Caco-2 (cell line): Measurements from ENCODE around the gene RBM4. TPM values are rescaled to one million over a fixed set of nuclear protein-coding genes. Genes with fewer than 3 reads are reported as not detected.

Source experiments
- BruUV-seq: library from RNA; stranded (reverse); fragments of 400-500 nt; replicated peaks from 2 replicates; lab custom pipeline; 2021; lab: Mats Ljungman, UMichigan
- CTCF ChIA-PET: fragments of 300-600 bp; sonication (Branson Sonifier 250); formaldehyde crosslinking; loops from one replicate; lab custom pipeline; 2022; ENCODE audit warnings: antibody characterized with exemption; lab: Charles Lee
- POLR2A ChIA-PET: fragments of 300-600 bp; sonication (Branson Sonifier 250); formaldehyde crosslinking; loops from one replicate; lab custom pipeline; 2022; ENCODE audit warnings: antibody characterized with exemption; lab: Charles Lee
- DNase-seq, 2 experiments: peaks; one replicate each; pipeline versions ENCODE4 v3.0.0 to v3.0.0-alpha.2; 2020 to 2022
- H3K27me3 ChIP-seq: replicated peaks from 2 replicates; pipeline ENCODE4 v1.6.0; 2011; ENCODE audit warnings: low read length; ENCODE audit not compliant: control insufficient read depth, insufficient read depth
- H3K36me3 ChIP-seq: 2 replicates; pipeline ENCODE4 v1.5.1; 2011; ENCODE audit warnings: low read length; ENCODE audit not compliant: control insufficient read depth, insufficient read depth
- H3K4me1 ChIP-seq: fragments of 250-450 bp; sonication (Bioruptor Pico); 2 replicates; pipeline ENCODE4 v1.5.1; 2020; ENCODE audit warnings: mild to moderate bottlenecking
- H3K4me3 ChIP-seq: 2 replicates; pipeline ENCODE4 v1.5.1; 2011; ENCODE audit warnings: low read depth, mild to moderate bottlenecking, control low read depth, low read length
- H3K9me3 ChIP-seq: fragments of 250-450 bp; sonication (Bioruptor Pico); 2 replicates; pipeline ENCODE4 v1.5.1; 2020; ENCODE audit warnings: mild to moderate bottlenecking, moderate library complexity
- H3K27ac Mint-ChIP-seq: one replicate; pipeline ENCODE4 v1.8.0; 2022; ENCODE audit warnings: mixed read lengths; ENCODE audit not compliant: unreplicated experiment
- H3K27me3 Mint-ChIP-seq: one replicate; pipeline ENCODE4 v1.8.0; 2022; ENCODE audit warnings: mixed read lengths; ENCODE audit not compliant: insufficient read depth, unreplicated experiment
- H3K36me3 Mint-ChIP-seq: one replicate; pipeline ENCODE4 v1.8.0; 2022; ENCODE audit warnings: mild to moderate bottlenecking, mixed read lengths; ENCODE audit not compliant: insufficient read depth, unreplicated experiment
- H3K4me1 Mint-ChIP-seq: one replicate; pipeline ENCODE4 v1.8.0; 2022; ENCODE audit warnings: low read depth, mixed read lengths; ENCODE audit not compliant: unreplicated experiment
- H3K4me3 Mint-ChIP-seq: one replicate; pipeline ENCODE4 v1.8.0; 2022; ENCODE audit warnings: mild to moderate bottlenecking, moderate library complexity, mixed read lengths; ENCODE audit not compliant: unreplicated experiment
- H3K9me3 Mint-ChIP-seq: one replicate; pipeline ENCODE4 v1.8.0; 2022; ENCODE audit warnings: mixed read lengths; ENCODE audit not compliant: unreplicated experiment
- CTCF ChIP-seq, 2 experiments: fragments of 200-600 bp in 1 of 2; IDR thresholded peaks; 1 replicate in 1 of 2; 2 replicates in 1 of 2; pipeline versions ENCODE4 v1.5.1 to v1.8.0; 2011 to 2022; ENCODE audit warnings: antibody characterized with exemption in 1 of 2, control low read depth in 1 of 2, inconsistent platforms in 1 of 2, low read depth in 1 of 2, low read length in 1 of 2, mild to moderate bottlenecking in 1 of 2, moderate library complexity in 1 of 2; ENCODE audit not compliant: insufficient read depth in 1 of 2, severe bottlenecking in 1 of 2, unreplicated experiment in 1 of 2
- intact Hi-C: fragments of 100-400 bp; cut with micrococcal nuclease; formaldehyde crosslinking; loops from one replicate; pipeline ENCODE4 v1.10.0; 2022; ENCODE audit not compliant: unreplicated experiment
- total RNA-seq: library from RNA; stranded (reverse); gene quantifications from 2 replicates; pipeline ENCODE4 v1.2.3, GENCODE V29; 2022

The RBM4 gene
- total RNA-seq, 1 experiment from 2014 or later: 257 TPM

DNA sequence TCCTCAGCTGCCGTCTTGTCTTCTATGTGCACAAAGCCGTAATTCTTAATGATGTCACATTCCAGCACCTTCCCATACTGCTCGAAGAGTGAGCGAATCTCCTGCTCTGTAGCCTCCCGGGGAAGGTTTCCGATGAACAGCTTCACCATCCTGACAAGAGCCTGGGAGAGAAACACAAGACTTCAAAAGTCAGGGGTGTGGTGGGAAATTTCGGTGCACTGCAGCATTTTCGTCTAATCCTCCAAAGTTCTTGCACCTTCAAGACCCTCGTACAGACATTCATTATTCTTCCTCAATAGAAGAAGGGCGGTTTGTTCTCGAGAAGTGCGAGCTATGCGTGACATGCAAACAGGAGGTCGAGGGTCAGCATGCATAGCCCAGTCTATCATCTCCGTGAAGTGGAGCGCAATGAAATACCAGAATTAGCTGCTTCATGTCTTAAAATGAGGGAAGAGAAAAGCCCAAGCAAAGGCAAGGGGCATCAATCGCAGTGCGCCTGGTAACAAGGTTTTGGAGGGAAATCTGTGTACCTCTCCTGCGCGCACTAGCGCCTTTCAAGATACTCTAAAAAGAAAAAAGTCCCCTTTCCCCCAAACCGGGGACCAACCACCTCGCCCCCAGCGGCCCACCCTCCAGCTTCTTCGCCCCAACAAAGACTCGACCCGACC lies 38.6 kb downstream of the RBM4 start:
- ChIA-PET CTCF (interaction anchor here (0.5 to 2.6 kb wide), 19 partner anchors 9 to 1988 kb away, joined by 3 to 43 read pairs (median 8); partner anchors contain the start of genes ACTN3, CCDC87, CCS and DPP3), POLR2A (interaction anchor here (0.6 to 2.8 kb wide), 17 partner anchors 9 to 788 kb away, joined by 3 to 62 read pairs (median 5); partner anchors contain the start of genes CCDC87, CCS, DPP3 and MRPL11)
- no TSS peak for BruUV-seq
- H3K9me3 Mint-ChIP-seq: no peaks in the 10 kb centered on the region
- H3K36me3 Mint-ChIP-seq: peaks cover 57% of the 10 kb centered on the region
- H3K36me3 ChIP-seq: peaks cover 4% of the 10 kb centered on the region; the same call in 1 of the 2 replicates
- DNase-seq: no peak
- H3K4me3 Mint-ChIP-seq: peak overlapping the region; percentile 94
- intact Hi-C loops: loop anchor here (1.0 to 5.0 kb wide), 3 partner anchors 39 to 155 kb away; partner anchors contain the start of genes ACTN3, RBM4 and ZDHHC24
- H3K27ac Mint-ChIP-seq: peak overlapping the region; percentile 98
- H3K9me3 ChIP-seq: no peaks in the 10 kb centered on the region
- no peak for TF ChIP-seq CTCF (IDR thresholded peaks at IDR 0.05; ENCODE audit: insufficient read depth in 1 of 2, low read depth in 1 of 2, low read length in 1 of 2, severe bottlenecking in 1 of 2, unreplicated experiment in 1 of 2)
- peaks cover 16% of the 10 kb centered on the region for H3K4me1 Mint-ChIP-seq
- no peaks in the 10 kb centered on the region for H3K27me3 ChIP-seq
- peaks cover 21% of the 10 kb centered on the region for H3K4me1 ChIP-seq
- H3K4me3 ChIP-seq: peak overlapping the region; percentile 71
- no peaks in the 10 kb centered on the region for H3K27me3 Mint-ChIP-seq

DNA sequence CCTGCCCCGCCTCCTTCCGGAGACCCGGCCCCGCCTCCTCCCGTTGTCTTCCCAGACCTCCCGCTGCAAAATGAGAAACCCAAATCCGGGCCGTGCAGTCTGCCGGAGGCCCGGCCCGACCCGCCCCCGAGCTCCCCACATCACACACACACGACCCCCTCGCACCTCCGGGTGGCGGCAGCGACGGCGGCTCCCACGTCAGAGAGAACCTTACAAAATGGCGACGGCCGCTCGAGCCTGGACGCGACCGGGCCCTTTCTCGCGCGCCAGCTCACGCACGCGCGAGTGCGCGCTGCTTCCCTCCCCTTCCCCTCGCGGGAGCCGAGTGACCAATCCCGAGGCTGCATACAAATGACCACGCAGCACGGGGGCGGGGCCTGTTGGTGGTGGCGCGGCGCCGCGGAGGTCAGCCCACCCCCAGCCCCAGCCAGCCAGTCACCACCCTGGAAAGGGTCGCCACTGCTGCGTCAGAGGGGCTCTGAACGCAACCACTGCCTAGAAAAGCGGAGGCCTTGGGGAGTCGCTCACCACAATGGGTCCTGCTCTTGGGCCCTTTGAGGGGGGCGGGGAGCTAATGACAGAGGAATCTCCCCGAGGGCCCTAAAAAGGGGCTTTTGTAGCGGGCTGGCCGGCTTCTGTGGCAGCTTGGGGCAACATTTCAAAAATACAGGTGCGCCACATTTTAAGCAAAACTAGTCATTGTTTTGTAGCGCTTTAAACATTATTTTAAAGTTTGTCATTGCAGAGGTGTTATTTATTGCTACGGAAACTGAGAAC lies 39.3 kb downstream of the RBM4 start, which contains the start of gene RBM4B:
Gene RBM4B, minus strand, starts transcription at position 289 of the 777 bp plus-strand sequence. CDS start 808 bp downstream, outside the sequence.
- no TSS peak for BruUV-seq
- ChIA-PET CTCF (interaction anchor here (0.5 to 2.6 kb wide), 43 partner anchors 8 to 1989 kb away, joined by 3 to 43 read pairs (median 6); partner anchors contain the start of genes ACTN3, BBS1, CCDC87 and CCS), POLR2A (interaction anchor here (0.6 to 2.8 kb wide), 24 partner anchors 8 to 787 kb away, joined by 3 to 62 read pairs (median 5); partner anchors contain the start of genes BBS1, CCDC87, CCS and DPP3)
- no peaks in the 10 kb centered on the region for H3K27me3 ChIP-seq
- peak within 1 kb of the TSS; percentile 71 for H3K4me3 ChIP-seq
- H3K9me3 ChIP-seq: no peaks in the 10 kb centered on the region
- peaks cover 4% of the 10 kb centered on the region; the same call in 1 of the 2 replicates for H3K36me3 ChIP-seq
- peak within 1 kb of the TSS; percentile 94 for H3K4me3 Mint-ChIP-seq
- peak within 1 kb of the TSS; percentile 98 for H3K27ac Mint-ChIP-seq
- intact Hi-C loops: loop anchor here (1.0 to 5.0 kb wide), 10 partner anchors 17 to 269 kb away; partner anchors contain the start of genes ACTN3, CCDC87, CCS and DPP3
- peaks cover 16% of the 10 kb centered on the region for H3K4me1 Mint-ChIP-seq
- no peaks in the 10 kb centered on the region for H3K9me3 Mint-ChIP-seq
- peaks cover 21% of the 10 kb centered on the region for H3K4me1 ChIP-seq
- TF ChIP-seq CTCF (IDR thresholded peaks at IDR 0.05; ENCODE audit: insufficient read depth in 1 of 2, low read depth in 1 of 2, low read length in 1 of 2, severe bottlenecking in 1 of 2, unreplicated experiment in 1 of 2): no peak
- peaks cover 50% of the 10 kb centered on the region for H3K36me3 Mint-ChIP-seq
- peak; percentile 100 for DNase-seq
- H3K27me3 Mint-ChIP-seq: no peaks in the 10 kb centered on the region
